Pulmonary artery endothelial cell (primary cell): ENCODE measurements around the gene KAZN. TPM values are rescaled to one million over a fixed set of nuclear protein-coding genes. Genes with fewer than 3 reads are reported as not detected.

Experiments
- DNase-seq: peaks from one replicate; pipeline ENCODE4 v3.0.0-alpha.2; 2011; ENCODE audit warnings: low read depth, low spot score
- total RNA-seq: library from RNA; depleted of rRNA; stranded (reverse); fragments of >200 nt; gene quantifications from 2 replicates; pipeline ENCODE4 v1.2.3, GENCODE V29; 2014

KAZN gene
- total RNA-seq, 1 donor from 2014 or later, result 0.73 TPM

DNA sequence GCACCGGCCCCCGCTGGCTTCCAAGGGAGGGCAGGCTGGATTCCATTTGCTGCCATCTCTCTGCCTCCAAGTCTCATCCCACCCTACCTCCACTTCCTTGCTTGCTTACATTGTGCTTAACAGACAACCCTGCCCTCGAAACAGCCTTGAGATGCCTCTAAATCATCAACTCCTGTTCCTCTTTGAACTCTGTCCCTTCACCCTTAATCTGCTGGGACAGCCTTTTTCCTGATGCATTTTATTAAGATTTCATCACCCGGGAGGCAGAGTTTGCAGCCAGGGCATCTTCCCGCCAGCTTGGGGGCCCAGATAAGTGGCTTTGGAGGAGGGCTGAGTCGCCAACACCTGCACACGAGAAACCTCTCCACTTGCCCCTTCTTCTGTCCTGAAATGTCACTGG is 192.5 kb downstream of the KAZN start:
- DNase-seq, result no peak

DNA sequence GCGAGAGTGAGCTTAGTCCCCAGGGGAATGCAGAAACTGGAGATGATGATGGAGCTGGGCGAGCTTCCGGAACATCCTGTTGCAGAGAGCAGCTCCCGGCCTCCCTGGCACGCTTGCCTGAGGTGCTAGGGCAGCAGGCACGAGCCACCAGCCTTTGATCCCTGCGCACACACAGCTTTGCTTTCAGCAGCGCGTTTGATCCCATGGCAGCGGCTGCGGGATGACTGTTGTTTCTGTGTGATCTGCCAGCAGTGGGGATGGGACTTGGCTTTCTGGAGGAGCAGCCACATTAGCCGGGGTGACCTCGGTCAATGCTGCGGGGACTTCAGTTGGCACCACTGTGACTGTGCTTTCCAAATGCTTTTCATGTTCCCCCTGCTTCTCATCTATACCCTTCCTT is 193.2 kb downstream of the KAZN start:
- no peak for DNase-seq

DNA sequence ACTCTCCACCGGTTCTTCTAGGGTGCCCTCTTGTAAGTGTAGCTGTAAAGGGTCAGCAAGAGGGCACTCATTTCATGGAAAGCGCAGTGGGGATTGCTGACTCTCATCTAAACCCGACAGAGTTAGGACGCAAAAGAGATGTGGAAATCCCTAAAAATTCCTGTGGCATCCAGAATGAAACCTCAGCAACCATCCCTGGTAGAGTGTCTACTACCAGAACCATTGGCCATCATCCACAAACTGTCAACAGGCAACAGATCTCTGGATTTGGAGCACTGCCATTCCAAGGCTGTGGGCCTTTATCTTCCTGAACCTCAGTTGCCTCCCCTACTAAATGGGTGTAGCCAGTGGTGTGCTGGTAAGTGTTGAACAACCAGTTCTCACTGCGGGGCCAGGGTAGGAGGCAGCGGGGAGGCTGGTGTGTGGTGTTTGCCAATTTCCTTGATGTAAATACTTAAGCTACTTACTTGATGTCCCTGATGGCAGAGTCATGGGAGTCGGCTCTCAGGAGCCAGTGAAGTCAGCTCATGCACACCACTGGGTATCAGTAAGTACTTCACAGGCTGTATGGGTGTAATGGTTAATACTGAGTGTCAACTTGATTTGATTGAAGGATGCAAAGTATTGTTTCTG is 195.8 kb downstream of the KAZN start:
- DNase-seq, result no peak

DNA sequence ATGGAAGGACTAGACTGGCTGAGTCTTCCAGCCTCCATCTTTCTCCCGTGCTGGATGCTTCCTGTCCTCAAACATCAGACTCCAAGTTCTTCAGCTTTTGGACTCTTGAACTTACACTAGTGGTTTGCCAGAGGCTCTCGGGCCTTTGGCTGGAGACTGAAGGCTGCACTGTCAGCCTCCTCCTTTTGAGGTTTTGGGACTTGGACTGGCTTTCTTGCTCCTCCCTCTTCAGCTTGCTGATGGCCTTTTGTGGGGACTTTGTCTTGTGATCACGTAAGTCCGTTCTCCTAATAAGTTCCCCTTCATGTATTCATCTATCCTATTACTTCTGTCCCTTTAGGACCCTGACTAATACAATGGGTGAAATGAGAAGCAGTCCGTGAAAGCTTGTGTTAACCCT is 196.4 kb downstream of the KAZN start:
- DNase-seq, result no peak

DNA sequence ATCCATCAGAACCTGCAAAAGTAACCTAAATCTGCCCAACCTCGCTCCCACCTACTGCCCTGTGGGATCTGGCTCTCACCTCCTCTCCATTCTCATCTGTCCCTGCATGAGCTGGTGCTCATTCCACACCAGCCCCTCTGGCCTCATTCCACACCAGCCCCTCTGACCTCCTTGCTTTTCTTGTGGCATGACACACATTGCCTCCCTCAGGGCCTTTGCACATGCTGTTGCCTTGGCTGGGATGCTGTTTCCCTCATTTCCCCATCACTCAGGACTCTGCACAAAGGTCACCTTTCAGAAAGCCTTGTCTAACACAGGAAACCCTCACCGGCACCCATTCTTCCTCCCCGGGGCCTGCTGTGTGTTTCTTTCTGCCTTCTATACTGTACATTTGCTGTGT is 197.1 kb downstream of the KAZN start:
- DNase-seq, result no peak

DNA sequence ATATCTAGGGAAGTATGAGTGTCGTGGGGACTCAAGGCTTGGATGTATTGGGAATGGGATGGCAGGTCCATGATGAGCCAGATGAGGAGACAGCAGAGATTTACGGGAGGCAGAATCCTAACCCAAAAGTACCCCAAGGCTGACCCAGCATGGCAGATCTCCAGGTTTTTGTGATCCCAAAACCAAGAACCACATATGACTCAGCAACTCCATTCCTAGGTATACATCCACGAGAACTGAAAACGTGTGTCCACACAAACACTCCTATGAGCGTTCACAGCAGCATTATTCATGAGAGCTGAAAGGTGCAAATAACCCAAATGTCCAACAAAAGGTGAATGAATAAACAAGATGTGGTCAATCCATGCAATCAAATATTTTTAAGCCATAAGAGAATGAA is 201.5 kb downstream of the KAZN start:
- DNase-seq, result no peak

DNA sequence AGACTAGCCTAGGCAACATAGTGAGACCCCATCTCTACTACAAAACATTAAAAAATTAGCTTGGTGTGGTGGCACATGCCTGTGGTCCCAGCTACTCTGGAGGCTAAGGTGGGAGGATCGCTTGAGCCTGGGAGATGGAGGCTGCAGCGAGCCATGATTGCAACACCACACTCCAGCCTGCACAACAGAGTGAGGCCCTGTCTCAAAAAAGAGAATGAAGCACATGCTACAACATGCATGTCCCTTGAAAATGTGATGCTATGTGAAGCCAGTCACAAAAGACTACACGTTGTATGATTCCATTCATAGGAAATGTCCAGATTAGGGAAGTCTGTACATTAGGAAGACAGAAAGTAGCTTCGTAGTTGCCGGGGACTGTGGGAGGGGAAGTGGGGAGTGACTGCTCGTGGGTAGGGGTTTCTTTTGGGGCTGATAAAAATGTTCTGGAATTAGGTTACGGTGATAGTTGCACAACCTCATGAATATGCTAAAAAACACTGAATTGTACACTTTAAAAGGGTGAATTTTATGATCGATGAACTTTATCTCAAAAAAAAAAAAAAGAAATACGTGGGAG is 202.1 kb downstream of the KAZN start:
- DNase-seq, result no peak

DNA sequence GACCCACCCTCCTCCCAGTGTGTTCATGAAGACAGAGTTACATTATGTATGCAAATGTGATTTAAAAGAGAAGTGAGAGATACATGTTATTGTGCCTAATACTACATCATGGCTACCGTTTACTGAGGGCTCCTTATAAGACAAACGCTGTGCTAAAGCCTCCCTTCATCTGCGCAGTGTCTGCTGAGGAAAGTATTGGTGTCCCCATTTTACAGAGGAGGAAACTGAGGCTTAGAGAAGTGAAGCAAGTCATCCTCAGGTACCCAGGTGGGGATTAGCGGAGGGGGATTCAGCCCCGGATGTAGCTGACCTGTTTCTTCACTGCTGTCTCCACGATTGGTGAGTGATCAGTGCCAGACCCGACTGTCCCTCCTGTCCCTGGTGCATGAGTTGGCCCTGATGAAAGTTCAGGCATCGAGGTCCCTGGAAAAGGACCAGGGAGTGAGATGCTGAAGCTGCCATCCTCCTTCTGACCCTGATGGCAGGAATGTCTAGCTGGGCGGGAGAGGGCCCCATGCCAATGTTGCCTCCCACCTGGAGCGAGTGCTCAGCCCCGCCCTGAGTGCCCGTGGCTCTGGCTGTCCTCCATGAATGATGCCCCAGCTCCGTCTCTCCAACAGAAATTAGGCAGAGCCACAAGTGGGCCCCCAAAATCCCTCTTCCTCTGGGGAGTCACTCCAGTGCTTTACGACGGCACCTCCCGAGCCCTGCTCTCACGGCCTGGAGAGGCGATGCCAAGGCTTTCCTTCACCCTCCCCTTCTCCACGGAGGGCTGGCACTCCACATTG is 204.7 kb downstream of the KAZN start:
- DNase-seq, result no peak

DNA sequence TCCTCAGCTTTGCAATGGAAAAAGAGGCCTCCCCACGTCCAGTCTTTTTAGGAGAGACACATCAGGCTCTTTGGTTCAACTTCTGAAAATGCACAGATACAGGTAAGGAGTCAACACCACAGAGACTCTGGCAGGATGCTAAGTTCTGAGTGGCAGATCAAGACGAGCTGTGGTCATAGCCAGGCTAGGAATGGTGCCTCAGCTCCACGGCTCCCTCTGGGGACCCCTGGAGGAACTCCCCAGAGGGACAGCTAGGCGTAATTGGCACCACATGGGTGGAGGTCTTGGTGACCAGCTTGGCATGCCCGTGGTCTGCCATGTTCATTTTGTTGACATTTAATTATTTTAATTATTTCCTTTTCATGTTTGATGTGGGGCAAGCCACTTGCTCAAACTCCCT is 206.1 kb downstream of the KAZN start:
- DNase-seq, result no peak

DNA sequence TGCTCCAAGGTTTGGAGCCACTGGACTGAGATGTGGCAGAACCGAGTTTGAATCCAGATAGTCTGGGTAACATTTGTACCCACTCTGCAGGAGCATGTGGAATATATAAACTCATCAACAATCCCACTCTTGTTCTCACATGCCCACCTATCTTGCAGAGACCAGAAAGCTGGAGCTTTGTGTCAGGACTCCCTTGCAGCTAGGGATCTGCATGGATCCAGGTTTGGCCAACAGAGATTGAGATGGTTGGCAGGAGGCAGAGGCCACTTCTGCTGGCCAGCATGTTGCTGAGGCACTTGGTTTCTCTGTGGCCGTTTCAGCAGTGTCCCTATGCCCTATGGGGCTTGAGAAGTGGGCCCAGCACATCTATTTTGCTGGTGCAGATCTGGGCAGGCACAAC is 208.3 kb downstream of the KAZN start:
- no peak for DNase-seq

DNA sequence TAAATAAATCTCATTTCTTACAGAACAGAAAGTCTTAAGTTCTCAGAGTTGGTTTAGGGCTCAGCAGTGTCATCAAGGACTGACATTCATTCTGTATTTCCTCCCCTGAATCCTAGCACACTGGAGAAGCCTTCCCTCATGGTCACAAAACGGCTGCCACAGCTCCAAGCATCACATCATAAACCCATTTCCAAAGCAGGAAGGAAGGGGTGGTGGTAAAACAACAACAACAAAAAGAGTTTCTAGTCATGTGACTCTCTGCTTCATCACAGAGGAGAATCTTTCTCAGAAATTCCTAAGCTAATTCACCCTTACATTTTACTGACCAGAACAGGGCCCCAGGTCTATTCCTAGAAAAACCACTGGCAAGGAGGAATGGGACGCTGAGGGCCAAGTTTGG is 210.3 kb downstream of the KAZN start:
- DNase-seq, result no peak

DNA sequence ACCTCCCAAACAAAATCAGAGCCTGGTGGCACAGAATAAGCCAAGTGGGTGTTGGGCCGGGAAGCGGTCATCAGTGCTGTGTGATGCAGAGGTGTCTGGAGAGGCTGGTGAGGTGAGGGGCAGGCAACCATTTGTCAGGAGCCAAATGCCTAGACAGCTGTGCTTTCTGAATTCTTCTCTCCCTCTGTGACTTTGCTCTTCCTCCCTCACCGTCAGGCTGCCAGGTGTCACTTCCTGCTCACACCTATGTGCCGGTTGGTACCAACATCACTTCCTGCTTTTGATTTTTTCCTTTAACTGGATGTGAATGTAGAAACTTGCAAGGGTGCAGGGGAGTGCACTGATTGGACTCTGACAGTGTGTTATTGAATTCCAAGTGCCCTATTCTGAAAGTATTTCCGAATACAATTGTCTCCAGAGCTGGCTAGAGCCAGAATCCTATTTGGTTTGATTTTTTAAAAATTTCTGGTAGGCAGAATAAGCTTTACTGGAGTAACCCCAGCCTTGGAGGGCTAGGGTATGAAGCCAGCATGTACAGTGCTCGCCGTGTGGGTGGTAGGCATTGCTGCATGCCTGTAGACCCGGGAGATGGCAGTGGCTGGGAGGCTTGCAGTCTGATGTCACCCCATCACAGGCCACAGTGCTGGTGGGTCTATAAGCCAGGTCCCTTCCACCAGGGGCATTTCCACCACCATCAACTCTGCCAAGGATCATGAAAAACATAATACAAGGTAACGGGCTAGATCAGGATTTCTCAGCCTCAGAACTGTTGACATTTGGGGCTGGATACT is 210.9 kb downstream of the KAZN start:
- no peak for DNase-seq

DNA sequence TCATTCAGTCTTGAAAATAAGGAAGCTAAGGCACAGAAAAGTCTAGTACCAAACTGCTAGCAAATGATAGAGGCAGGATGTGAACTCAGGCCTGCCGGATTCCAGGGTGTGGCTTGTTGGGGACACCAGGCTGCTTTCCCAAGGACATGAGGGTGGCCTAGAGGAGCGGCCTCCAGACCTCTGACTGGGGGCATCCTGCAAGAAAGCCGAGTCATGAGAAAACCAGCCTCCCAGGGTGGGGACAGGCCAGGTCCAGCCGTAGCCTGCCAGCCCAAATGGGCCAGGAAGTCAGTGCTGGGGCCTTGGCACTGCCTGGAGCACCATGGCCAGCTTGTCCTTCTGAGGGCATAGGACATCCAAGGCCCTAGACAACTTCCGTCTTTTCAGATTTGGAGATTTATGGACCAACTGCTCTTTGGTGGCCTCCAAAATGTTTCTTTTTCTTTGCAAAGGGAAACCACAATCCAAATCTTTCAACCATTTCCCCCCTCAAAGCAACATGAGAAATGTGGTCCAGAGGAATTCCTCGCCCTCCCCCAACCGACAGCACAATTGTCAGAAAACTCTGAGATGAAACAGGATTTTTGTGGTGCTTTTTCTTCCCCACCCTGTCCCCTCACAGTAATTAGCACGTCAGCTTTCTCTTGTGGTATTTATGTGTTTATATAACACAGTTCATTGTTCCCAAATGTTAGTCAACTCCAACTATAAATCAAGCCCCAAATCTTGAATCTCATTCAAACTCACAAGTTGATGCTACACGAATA is 212.3 kb downstream of the KAZN start:
- no peak for DNase-seq

DNA sequence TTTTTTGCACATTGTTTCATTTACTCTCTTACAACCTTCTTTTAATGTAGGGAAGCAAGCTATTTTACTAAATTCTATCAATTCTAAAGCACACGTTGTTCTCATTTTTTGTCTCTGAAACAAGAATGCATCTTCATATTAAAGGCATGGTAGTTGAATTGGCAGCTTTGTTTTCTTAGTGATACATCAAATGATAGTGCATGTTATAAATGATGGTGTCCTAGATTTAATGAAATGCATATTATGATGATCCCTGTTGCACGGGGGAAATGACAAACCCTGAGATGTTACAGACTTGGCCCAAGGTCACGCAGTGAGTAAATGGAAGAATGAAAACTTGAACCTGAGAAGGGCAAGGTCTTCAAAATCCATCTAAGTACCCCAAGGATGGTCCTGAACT is 213.1 kb downstream of the KAZN start:
- no peak for DNase-seq

DNA sequence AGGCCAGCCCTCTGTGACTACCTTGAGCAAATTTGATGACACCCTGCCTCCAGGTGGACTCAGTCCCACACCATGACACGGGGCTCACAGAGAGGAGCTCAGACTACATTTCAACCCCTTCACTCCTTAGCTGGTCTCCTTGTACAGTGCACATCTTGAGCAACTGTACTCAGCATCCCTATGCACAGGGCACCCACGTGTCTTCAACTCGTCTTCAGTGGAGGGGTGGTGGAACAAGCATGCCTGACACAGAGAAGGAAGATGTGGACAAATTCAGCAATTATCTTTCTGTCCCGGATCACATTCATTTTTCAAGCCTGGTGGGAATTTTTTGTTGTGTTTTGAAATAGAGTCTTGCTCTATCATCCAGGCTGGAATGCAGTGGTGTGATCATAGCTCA is 213.7 kb downstream of the KAZN start:
- no peak for DNase-seq

DNA sequence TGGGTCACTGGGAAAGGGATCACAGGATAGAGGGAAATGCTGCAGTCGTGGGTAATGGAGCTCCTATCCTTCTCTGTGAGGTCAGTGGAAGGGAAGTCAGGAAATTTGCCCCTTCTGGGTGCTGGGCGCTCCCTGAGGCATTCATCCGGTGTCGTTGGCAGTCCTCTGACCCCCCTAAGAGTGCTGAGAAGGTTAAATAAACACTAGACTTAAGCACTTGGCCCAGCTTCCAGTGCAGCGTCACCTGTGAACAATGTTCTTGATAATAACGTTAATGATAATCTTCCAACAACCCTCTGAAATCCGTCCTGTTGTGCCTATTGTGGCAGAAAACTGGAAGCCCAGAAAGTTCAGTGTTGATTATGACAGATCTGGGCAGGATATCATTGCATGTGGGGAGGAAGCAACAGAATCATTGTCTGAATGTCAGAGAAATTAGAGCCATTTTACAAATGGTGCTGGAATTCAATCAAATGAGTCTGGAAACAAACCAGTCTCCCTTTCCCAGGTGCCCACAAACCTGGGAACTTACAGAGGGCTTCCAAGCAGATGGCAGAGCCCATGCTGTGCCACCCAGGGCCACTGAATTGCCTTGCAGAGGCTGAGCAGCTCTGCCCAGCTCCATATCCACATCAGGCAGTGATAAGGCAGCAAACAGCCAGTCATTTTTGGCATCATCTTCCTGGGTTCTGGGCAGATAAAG is 216.8 kb downstream of the KAZN start:
- DNase-seq, result no peak

DNA sequence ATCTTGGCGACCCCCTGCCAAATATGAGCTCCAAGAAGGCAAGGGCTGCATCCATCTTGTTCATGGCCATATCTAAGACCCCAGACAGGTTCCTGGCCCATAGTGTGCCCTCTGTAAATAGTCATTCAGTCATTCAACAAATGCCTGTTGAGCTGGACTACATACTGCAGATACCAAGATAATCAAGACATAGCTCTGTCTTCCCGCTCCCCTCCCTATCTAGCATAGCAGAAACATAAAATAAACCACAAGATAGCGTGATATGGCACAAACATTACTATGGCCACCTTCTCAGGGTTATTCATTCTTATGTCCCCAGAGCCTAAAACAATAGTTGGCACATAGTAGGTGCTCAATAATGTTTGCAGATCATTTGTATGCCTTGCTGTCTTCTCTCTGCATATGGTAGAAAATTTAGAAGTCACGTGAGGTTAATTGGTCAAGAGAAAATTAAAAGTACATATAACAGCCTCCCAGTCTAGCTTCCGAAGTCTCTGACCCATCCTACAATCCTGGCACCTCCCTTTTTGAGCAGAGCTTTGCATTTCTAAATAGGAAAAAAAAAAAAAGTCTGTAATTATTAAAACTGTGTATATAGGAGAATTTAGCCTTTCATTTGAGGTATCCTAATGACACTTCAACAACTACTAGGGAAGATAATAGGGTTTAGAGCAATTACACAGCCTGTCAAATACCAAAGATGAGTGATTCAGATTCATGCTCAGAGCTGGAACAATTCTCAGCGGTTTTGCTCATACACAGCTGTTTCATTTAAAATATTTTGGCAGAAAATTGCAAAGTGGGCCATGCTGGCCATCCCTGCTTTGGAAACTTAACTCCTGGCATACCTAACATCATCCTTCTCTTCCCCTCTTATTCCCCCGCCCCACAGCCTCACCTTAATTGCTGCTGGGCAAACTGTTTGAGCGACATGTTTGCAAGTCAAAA is 219.0 kb downstream of the KAZN start:
- no peak for DNase-seq

DNA sequence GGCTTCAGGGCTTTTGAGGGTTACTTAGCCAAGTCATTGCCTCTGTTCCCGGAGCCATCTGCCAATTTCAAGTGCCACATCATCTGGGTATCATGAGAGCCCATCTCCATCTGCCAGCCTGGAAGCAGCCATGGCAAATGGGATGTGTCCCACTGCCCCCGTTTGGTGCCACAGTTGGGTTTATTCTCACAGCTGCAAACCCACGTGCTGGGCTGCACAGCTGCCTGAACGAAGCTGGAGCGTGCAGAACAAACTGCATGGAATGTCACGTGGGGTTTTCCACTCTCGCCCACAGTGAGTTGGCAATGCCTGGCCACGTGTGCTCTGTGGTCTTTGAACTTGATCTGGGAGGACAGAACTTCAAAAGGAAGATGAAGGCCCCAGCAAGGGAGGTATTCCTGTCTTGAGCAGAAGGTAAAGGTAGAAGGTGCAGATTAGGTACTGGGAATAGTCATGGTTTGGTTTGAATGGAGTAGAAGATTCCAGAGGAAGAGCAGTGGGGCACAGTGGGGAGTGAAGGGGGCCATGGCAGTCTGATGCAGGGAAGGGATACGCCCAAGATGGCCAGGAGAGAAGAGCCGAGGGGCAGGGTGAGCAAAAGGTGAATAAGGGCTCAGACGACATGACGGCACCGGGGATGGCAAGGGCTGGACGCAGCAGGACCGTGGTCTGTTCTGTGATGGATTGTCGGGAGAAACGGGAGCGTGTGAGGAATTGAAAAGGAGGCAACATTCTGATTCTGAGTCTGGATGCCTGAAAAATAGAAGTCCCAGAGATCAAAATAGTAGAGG is 222.0 kb downstream of the KAZN start:
- no peak for DNase-seq

DNA sequence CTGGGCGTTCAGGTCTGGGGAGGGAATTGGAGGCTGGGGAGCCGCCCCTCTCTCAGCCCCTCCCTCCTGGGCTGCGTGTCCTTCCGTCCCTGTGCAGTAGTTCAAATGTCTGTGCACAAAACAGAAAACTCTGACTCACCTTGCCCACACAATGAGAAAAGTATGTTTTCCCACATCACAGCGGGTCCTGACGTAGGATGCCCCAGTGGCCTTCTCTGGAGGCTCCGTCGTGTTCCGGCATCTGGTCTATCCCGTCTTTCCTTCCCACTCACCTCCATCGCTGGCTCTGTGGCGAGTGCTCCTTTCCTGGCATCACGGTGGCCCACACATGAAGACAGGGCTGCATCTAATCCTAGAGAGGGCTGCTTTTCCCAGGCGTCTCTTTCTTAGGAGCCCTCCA is 224.0 kb downstream of the KAZN start:
- DNase-seq, result no peak
